Subcutaneous adipose tissue (tissue), 4 donors: ENCODE measurements around the gene ORC5. TPM values are rescaled to one million over a fixed set of nuclear protein-coding genes. Genes with fewer than 3 reads are reported as not detected.

Source experiments
- total RNA-seq, 4 donors: library from RNA; depleted of rRNA; stranded (reverse); fragments of >200 nt; gene quantifications; one replicate each; pipeline ENCODE4 v1.1.0, GENCODE V29; 2016
- TF ChIP-seq, protein P1 (sequence below): fragments of 450-650 bp; IDR thresholded peaks from one replicate; pipeline ENCODE4 v1.5.1; 2016; ENCODE audit warnings: low read depth, mild to moderate bottlenecking, control low read depth, antibody characterized with exemption, moderate library complexity

Gene ORC5
- total RNA-seq, 4 donors from 2014 or later: 9.8 to 26.7 (median 13.3) TPM

DNA sequence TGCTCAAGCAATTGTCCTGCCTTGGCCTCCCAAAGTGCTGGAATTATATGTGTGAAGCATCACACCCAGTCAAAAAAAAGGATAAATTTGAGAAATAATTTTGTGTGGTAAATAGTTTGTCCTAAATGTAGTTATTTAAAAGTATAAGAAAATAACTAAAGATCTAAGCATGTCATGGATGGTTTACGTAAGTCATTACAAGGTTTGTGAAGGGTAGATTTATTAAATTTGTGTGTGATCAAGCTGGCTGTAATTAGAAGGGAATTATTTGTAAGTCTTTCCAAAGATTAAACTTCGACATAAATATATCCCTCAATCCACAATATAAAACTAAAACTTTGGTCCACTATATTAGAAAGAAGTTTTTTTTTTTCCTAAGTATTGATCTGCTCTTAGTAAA is 28.6 kb downstream of the ORC5 start:
- TF ChIP-seq, protein P1, sequence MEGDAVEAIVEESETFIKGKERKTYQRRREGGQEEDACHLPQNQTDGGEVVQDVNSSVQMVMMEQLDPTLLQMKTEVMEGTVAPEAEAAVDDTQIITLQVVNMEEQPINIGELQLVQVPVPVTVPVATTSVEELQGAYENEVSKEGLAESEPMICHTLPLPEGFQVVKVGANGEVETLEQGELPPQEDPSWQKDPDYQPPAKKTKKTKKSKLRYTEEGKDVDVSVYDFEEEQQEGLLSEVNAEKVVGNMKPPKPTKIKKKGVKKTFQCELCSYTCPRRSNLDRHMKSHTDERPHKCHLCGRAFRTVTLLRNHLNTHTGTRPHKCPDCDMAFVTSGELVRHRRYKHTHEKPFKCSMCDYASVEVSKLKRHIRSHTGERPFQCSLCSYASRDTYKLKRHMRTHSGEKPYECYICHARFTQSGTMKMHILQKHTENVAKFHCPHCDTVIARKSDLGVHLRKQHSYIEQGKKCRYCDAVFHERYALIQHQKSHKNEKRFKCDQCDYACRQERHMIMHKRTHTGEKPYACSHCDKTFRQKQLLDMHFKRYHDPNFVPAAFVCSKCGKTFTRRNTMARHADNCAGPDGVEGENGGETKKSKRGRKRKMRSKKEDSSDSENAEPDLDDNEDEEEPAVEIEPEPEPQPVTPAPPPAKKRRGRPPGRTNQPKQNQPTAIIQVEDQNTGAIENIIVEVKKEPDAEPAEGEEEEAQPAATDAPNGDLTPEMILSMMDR: no peak

DNA sequence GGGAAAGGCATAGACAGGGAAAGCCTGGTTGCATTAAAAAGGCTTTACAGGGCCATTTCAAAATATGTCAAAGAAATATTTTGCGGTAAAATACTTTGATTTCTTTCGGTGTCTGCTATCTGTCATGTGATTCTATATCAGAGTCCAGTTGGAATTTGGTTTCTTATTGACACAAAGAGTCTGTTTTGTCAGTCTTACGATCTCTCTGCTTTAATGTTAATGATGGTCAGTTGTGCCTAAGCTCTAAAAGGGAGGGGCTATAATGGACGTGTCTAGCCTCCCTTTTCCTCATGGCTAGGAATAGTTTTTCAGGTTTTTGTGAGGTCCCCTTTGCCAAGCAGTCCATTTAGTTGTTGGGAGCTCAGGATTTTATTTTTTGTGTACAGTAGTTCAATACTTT is 31.5 kb downstream of the ORC5 start:
- TF ChIP-seq, protein P1: no peak

DNA sequence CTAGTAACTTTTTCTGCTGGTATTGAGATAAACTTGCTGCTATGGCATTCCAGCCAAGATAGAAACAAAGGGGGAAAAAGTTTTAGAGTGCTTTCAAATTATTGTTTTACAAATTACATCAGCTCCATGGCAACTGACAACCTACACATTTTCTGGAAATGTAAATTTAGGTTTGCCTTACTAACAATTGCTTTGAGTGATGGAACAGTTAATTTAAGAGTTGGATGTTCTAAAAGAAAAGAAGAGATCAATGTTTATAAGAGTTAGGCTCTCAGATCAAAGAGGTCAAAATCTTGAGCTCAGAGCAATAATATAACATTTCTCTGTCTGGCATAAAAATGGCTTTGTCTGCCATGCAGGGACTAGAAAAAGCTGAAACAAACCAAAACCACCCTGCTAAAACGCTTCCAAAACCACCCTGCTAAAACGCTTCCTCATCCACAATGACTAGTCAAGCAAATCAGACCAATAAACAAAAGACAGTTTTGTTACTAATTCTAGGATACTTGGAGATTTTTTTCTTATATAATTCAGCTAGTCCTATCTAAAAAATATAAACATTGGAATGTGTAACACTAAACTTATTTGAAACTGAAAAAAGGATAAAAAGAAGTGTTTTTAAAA is 32.3 kb downstream of the ORC5 start:
- TF ChIP-seq, protein P1: no peak

GRCh38 chr7:104174798-104175197 is 33.0 kb downstream of the ORC5 start:
- TF ChIP-seq, protein P1: no peak

DNA sequence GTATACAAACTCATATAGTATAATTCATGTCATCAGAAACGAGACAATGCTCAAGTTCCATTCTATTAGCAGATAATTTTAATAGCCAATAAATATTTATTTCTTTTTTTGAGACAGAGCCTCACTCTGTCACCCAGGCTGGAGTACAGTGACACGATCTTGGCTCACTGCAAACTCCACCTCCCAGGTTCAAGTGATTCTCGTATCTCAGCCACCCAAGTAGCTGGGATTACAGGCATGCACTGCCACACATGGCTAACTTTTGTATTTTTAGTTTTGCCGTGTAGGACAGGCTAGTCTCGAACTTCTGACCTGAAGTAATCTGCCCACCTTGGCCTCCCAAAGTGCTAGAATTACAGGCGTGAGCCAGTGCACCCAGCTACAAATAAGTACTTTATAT is 45.7 kb downstream of the ORC5 start:
- TF ChIP-seq, protein P1: no peak

DNA sequence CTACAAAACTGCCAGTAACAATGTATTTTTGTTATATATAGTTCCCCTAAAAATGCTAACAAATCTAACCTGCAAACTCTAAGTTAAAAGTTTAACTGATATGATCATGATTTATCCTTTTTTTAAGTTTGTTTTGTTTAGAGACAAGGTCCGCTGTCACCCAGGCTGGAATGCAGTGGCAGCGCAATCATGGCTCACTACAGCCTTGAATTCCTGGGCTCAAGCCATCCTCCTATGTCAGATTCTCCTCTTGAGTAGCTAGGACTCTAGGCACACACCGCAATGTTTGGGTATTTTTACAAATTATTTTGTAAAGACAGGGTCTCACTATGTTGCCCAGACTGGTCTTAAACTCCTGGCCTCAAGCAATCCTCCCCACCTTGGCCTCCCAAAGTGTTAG is 46.6 kb downstream of the ORC5 start:
- TF ChIP-seq, protein P1: no peak

- TF ChIP-seq, protein P1: no peak
These were observed 47.4 kb downstream of the ORC5 start for GRCh38 chr7:104160375-104160774.
